A549 (cell line): ENCODE results near the gene KCNQ2. TPM values are rescaled to one million over a fixed set of nuclear protein-coding genes. Genes with fewer than 3 reads are reported as not detected.
"Not testable (repeated sequence)": the region's sequence is repeated elsewhere in the genome, so short reads cannot be mapped to it uniquely, and the experiment has no call there.

Source experiments
- ATAC-seq, 2 experiments: fragments of 200-7000 bp in 1 of 2; fragments of >200 bp in 1 of 2; cut with Nextera tagmentation in 1 of 2; cut with Tn5 transposase in 1 of 2; 3 replicates each; pipeline versions ENCODE4 v1.8.0 to v1.9.1; 2018 to 2020; ENCODE audit warnings: mild to moderate bottlenecking in 1 of 2, moderate library complexity in 1 of 2
- CTCF ChIA-PET: fragments of 300-600 bp; sonication (Branson Sonifier 250); formaldehyde crosslinking; extraction: SDS; loops from one replicate; lab custom pipeline; 2021; ENCODE audit warnings: antibody characterized with exemption, inconsistent platforms; lab: Yijun Ruan, JAX
- POLR2A ChIA-PET: fragments of 350-600 bp; formaldehyde crosslinking; extraction: SDS; loops from one replicate; lab custom pipeline; 2021; ENCODE audit warnings: antibody characterized with exemption, inconsistent platforms; lab: Yijun Ruan, JAX
- DNase-seq, 2 experiments: peaks; one replicate each; pipeline versions ENCODE4 v3.0.0 to v3.0.0-alpha.2; 2011 to 2016; ENCODE audit warnings: low read depth in 1 of 2, low spot score in 1 of 2
- FAIRE-seq: peaks from 2 replicates; lab custom pipeline; 2011; peaks lifted over from hg19 to GRCh38; lab: Jason Lieb, UNC
- H3K27ac ChIP-seq, 2 experiments: fragments of >200 bp; sonication (Bioruptor Twin); formaldehyde crosslinking; 3 replicates each; pipeline ENCODE4 v1.5.1; 2016 to 2017
- H3K4me1 ChIP-seq: fragments of >200 bp; sonication (Bioruptor Twin); formaldehyde crosslinking; 3 replicates; pipeline ENCODE4 v1.6.1; 2016
- H3K4me2 ChIP-seq: fragments of >200 bp; sonication (Bioruptor Twin); formaldehyde crosslinking; 3 replicates; pipeline ENCODE4 v1.6.1; 2016
- H3K4me3 ChIP-seq: fragments of >200 bp; sonication (Bioruptor Twin); formaldehyde crosslinking; 3 replicates; pipeline ENCODE4 v1.5.1; 2016
- H3K9me3 ChIP-seq: fragments of >200 bp; sonication (Bioruptor Twin); formaldehyde crosslinking; 3 replicates; pipeline ENCODE4 v1.6.1; 2016
- BHLHE40 ChIP-seq: IDR thresholded peaks from 2 replicates; pipeline ENCODE4 v1.6.1; 2012; ENCODE audit warnings: low read depth, low read length, inconsistent platforms
- CBX8 ChIP-seq: fragments of 200-600 bp; sonication (generic); IDR thresholded peaks from 2 replicates; pipeline ENCODE4 v1.6.1; 2016
- CHD2 ChIP-seq: fragments of 150-350 bp; IDR thresholded peaks from 2 replicates; pipeline ENCODE4 v1.6.1; 2014; ENCODE audit warnings: low read length; ENCODE audit not compliant: partially characterized antibody
- CHD4 ChIP-seq: fragments of 200-600 bp; sonication (generic); IDR thresholded peaks from 2 replicates; pipeline ENCODE4 v1.6.1; 2016; ENCODE audit warnings: antibody characterized with exemption, mild to moderate bottlenecking, borderline replicate concordance
- GATA3 ChIP-seq: IDR thresholded peaks from 2 replicates; pipeline ENCODE4 v1.6.1; 2012; ENCODE audit warnings: borderline replicate concordance
- HDAC2 ChIP-seq: fragments of 200-600 bp; sonication (generic); IDR thresholded peaks from 2 replicates; pipeline ENCODE4 v1.6.1; 2016
- HOXB5 ChIP-seq: fragments of 250-450 bp; sonication (Bioruptor Pico); IDR thresholded peaks from 2 replicates; pipeline ENCODE4 v1.5.0; 2020; ENCODE audit warnings: mild to moderate bottlenecking, moderate library complexity
- MAFK ChIP-seq: fragments of 450-650 bp; IDR thresholded peaks from 2 replicates; pipeline ENCODE4 v1.6.1; 2014; ENCODE audit not compliant: partially characterized antibody
- PHF8 ChIP-seq: fragments of 200-600 bp; sonication (generic); IDR thresholded peaks from 2 replicates; pipeline ENCODE4 v1.6.1; 2016; ENCODE audit warnings: low read depth, mild to moderate bottlenecking, antibody characterized with exemption, moderate library complexity, borderline replicate concordance
- RAD21 ChIP-seq, 2 experiments: fragments of >200 bp in 1 of 2; sonication (Bioruptor Twin) in 1 of 2; formaldehyde crosslinking in 1 of 2; IDR thresholded peaks in 1 of 2; conservative IDR thresholded peaks in 1 of 2; 2 replicates in 1 of 2; 3 replicates in 1 of 2; pipeline ENCODE4 v1.6.1; 2012 to 2018; ENCODE audit warnings: inconsistent platforms in 1 of 2
- RNF2 ChIP-seq: fragments of 200-600 bp; sonication (generic); IDR thresholded peaks from 2 replicates; pipeline ENCODE4 v1.6.1; 2016; ENCODE audit warnings: low read depth, mild to moderate bottlenecking, antibody characterized with exemption, moderate library complexity, borderline replicate concordance
- SMC3 ChIP-seq: fragments of >200 bp; sonication (Bioruptor Twin); formaldehyde crosslinking; IDR thresholded peaks from 3 replicates; pipeline ENCODE4 v1.6.1; 2018; ENCODE audit warnings: inconsistent platforms
- SREBF2 ChIP-seq: fragments of 450-650 bp; IDR thresholded peaks from 2 replicates; pipeline ENCODE4 v1.6.1; 2014; ENCODE audit warnings: mild to moderate bottlenecking, moderate library complexity
- USF2 ChIP-seq: fragments of 450-650 bp; IDR thresholded peaks from 2 replicates; pipeline ENCODE4 v1.6.1; 2014; ENCODE audit warnings: antibody characterized with exemption
- ZC3H11A ChIP-seq: fragments of 450-650 bp; IDR thresholded peaks from 2 replicates; pipeline ENCODE4 v1.6.1; 2014; ENCODE audit warnings: antibody characterized with exemption, mild to moderate bottlenecking
- ZFP36 ChIP-seq: fragments of 450-650 bp; IDR thresholded peaks from 2 replicates; pipeline ENCODE4 v1.6.1; 2014; ENCODE audit warnings: borderline replicate concordance; ENCODE audit not compliant: partially characterized antibody
- WGBS: methylation state at CpG from one replicate; pipeline ENCODE4 v1.1.6; 2017; ENCODE audit errors: missing lambda C conversion rate; 5-methylcytosine and 5-hydroxymethylcytosine counted together
- polyA plus RNA-seq, 4 experiments: library from polyadenylated mRNA; depleted of rRNA in 3 of 4; stranded (reverse); fragments of >200 nt; fragmentation: RNase III in 1 of 4; extraction: RNeasy Plus Mini Kit Qiagen cat#74134 plus additional on column Dnase treatment in 1 of 4; gene quantifications; 2 replicates in 3 of 4; 3 replicates in 1 of 4; pipeline ENCODE4 v1.2.3, GENCODE V29; 2011 to 2017
- TF ChIP-seq, protein P1 (sequence below): fragments of 200-600 bp; sonication (generic); IDR thresholded peaks from 2 replicates; pipeline ENCODE4 v1.6.1; 2016; ENCODE audit warnings: antibody characterized with exemption, mild to moderate bottlenecking, moderate library complexity
- TF ChIP-seq, protein P2 (sequence below): fragments of >200 bp; sonication (Bioruptor Twin); formaldehyde crosslinking; IDR thresholded peaks from 3 replicates; pipeline ENCODE4 v1.6.1; 2016

KCNQ2 gene
- polyA plus RNA-seq, 2 of the 4 experiments (the other 2 are of a cell fraction), result 0.14 to 0.36 TPM

DNA sequence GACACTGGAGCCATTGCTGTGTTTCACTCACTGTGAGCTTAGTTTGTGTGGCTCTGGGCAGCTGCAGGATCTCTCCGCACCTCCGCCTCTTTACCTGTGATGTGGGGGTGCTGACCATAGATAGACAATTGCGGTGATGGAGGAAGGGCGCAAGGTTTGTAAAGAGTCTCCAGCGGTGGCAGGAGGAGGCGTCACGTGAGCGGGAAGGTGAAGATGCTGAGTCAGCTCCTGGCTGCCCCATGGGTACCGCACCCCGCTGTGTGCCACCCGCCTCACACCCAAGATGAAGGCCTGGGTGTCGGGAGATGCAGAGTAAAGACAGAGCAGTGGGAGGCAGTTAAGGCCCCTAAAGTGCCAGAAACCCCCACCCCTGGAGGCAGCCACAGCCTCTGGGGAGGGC, 9.0 kb upstream of the KCNQ2 start:
- no peak for FAIRE-seq
- POLR2A ChIA-PET, result interaction anchor here (1.8 kb wide), 1 partner anchor 39 kb away, joined by 6 read pairs; the partner anchor contains the start of gene PPDPF
- CTCF ChIA-PET, result interaction anchor here (5.6 kb wide), 1 partner anchor 15 kb away, joined by 40 read pairs; no protein-coding TSS in a partner anchor
- Histone ChIP-seq H3K9me3 (no peaks in the 10 kb centered on the region), H3K4me1 (peaks cover 16% of the 10 kb centered on the region; the same call in 2 of the 3 replicates), H3K4me2 (no peak overlapping the region), H3K4me3 (no peak overlapping the region), H3K27ac (no peak overlapping the region)
- WGBS, result 74% methylated on average over 11 of the region's 12 CpGs
- peak; percentile 23; the same call in 1 of the 2 replicates for TF ChIP-seq USF2
- no peak for TF ChIP-seq CHD2
- no peak for TF ChIP-seq PHF8
- TF ChIP-seq CHD4, result no peak
- TF ChIP-seq MAFK, result peak; percentile 93
- DNase-seq, result no peak
- no peak for ATAC-seq

DNA sequence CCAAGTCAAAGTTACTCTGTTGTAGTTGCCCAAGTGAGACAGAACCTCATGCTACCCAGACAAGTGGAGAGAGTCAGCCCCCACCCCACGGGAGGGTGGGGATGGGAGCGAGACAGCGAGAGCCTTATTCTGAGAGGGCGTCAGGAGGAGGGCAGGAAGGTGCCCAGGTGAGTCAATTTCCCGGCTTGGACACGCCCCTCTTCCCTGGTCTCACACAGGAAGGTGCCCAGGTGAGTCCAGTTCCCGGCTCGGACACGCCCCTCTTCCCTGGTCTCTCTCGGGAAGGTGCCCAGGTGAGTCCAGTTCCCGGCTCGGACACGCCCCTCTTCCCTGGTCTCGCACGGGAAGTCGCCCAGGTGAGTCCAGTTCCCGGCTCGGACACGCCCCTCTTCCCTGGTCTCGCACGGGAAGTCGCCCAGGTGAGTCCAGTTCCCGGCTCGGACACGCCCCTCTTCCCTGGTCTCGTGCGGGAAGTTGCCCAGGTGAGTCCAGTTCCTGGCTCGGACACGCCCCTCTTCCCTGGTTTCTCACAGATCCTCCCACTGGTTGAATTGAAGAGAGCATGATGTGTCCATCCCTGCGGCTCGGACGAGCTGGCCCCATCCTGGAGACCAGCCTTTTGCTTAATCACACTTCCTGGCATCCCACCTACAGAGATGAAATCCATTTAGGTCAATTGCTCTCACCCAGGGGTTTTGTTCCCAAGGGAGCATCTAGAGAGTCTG, 7.4 kb upstream of the KCNQ2 start:
- WGBS, result 21% methylated on average over 26 of the region's 32 CpGs
- H3K27ac ChIP-seq, DNase-seq, ATAC-seq, H3K4me2 ChIP-seq, H3K4me3 ChIP-seq, POLR2A ChIA-PET, H3K9me3 ChIP-seq, FAIRE-seq: not testable (repeated sequence)
- peaks cover 16% of the 10 kb centered on the region; the same call in 2 of the 3 replicates for H3K4me1 ChIP-seq
- CTCF ChIA-PET, result interaction anchor here (5.6 kb wide), 1 partner anchor 17 kb away, joined by 40 read pairs; no protein-coding TSS in a partner anchor

GRCh38 chr20:63478346-63479302, 6.2 kb upstream of the KCNQ2 start:
- WGBS, result 70% methylated on average over 20 of the region's 34 CpGs
- FAIRE-seq (no peak), DNase-seq (no peak), ATAC-seq (no peak)
- Histone ChIP-seq H3K4me3 (no peak overlapping the region), H3K4me1 (peaks cover 14% of the 10 kb centered on the region; the same call in 2 of the 3 replicates), H3K9me3 (no peaks in the 10 kb centered on the region), H3K4me2 (no peak overlapping the region), H3K27ac (no peak overlapping the region)
- ChIA-PET CTCF (interaction anchor here (2.0 kb wide), 1 partner anchor 18 kb away, joined by 11 read pairs; no protein-coding TSS in a partner anchor), POLR2A (no interaction called here)
- TF ChIP-seq CHD2, result no peak
- no peak for TF ChIP-seq SMC3
- TF ChIP-seq HDAC2, result no peak
- no peak for TF ChIP-seq RAD21 (conservative IDR thresholded peaks at IDR 0.05 in 1 of 2, IDR thresholded peaks at IDR 0.05 in 1 of 2)
- no peak for TF ChIP-seq SREBF2

DNA sequence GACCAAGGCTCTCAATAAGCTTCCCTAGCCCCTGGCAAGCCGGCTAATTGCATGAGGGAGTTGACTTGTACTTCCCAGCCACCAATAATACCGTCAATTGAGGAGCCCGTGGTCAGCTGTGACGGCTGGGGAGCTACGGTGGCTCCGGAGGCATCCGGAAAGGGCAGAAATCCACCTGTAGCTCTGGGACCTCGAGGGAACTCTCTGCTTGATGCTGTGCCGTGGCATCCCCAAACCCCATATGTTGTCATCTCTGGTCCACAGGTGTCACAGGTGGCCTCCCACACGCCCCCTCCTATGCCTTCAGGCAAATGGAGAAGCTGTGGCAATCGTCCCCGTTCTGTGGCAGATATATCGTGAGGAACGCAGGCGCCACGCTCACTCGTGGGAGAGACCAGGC, 5.5 kb upstream of the KCNQ2 start:
- Histone ChIP-seq H3K27ac (no peak overlapping the region), H3K4me3 (no peak overlapping the region), H3K4me2 (no peak overlapping the region), H3K4me1 (peaks cover 7% of the 10 kb centered on the region; the same call in 2 of the 3 replicates), H3K9me3 (no peaks in the 10 kb centered on the region)
- ChIA-PET POLR2A (no interaction called here), CTCF (interaction anchor here (2.0 kb wide), 1 partner anchor 18 kb away, joined by 11 read pairs; no protein-coding TSS in a partner anchor)
- no peak for DNase-seq
- FAIRE-seq, result no peak
- WGBS, result 62% methylated on average over 17 of the region's 17 CpGs
- ATAC-seq, result no peak
- TF ChIP-seq HOXB5 (no peak), BHLHE40 (no peak), CBX8 (no peak), USF2 (no peak), ZC3H11A (no peak), GATA3 (no peak), RNF2 (no peak), ZFP36 (no peak)
- TF ChIP-seq, protein P1, sequence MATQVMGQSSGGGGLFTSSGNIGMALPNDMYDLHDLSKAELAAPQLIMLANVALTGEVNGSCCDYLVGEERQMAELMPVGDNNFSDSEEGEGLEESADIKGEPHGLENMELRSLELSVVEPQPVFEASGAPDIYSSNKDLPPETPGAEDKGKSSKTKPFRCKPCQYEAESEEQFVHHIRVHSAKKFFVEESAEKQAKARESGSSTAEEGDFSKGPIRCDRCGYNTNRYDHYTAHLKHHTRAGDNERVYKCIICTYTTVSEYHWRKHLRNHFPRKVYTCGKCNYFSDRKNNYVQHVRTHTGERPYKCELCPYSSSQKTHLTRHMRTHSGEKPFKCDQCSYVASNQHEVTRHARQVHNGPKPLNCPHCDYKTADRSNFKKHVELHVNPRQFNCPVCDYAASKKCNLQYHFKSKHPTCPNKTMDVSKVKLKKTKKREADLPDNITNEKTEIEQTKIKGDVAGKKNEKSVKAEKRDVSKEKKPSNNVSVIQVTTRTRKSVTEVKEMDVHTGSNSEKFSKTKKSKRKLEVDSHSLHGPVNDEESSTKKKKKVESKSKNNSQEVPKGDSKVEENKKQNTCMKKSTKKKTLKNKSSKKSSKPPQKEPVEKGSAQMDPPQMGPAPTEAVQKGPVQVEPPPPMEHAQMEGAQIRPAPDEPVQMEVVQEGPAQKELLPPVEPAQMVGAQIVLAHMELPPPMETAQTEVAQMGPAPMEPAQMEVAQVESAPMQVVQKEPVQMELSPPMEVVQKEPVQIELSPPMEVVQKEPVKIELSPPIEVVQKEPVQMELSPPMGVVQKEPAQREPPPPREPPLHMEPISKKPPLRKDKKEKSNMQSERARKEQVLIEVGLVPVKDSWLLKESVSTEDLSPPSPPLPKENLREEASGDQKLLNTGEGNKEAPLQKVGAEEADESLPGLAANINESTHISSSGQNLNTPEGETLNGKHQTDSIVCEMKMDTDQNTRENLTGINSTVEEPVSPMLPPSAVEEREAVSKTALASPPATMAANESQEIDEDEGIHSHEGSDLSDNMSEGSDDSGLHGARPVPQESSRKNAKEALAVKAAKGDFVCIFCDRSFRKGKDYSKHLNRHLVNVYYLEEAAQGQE, result no peak
- TF ChIP-seq, protein P2, sequence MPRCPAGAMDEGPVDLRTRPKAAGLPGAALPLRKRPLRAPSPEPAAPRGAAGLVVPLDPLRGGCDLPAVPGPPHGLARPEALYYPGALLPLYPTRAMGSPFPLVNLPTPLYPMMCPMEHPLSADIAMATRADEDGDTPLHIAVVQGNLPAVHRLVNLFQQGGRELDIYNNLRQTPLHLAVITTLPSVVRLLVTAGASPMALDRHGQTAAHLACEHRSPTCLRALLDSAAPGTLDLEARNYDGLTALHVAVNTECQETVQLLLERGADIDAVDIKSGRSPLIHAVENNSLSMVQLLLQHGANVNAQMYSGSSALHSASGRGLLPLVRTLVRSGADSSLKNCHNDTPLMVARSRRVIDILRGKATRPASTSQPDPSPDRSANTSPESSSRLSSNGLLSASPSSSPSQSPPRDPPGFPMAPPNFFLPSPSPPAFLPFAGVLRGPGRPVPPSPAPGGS, result no peak
